ENCODE results near the gene GTF2IRD1.
"Not testable (repeated sequence)": the region's sequence is repeated elsewhere in the genome, so short reads cannot be mapped to it uniquely, and the experiment has no call there.

The GTF2IRD1 gene

DNA sequence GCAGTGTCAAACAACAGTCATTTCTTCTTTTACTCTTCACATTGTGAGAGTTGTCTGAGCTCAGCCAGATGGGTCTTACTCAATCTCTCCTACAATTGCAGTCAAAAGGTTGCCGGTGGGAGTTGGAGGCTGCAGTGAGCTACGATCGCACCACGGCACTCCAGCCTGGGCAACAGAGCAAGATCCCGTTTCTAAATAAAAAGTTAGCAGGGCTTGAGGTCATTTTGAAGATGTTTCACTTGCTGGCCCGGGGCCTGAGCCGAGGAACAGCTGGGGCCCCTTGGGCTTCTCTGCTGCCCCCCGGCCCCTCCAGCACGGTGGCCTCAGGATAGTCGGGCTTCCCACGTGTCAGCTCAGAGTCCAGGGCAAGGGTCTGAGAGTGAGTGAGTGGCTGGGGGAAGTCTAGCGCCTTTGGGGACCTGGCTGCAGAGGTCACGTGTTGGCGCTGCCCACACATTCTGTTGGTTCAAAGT, 40.4 kb downstream of the GTF2IRD1 start:
- DNase-seq, result no peak

GRCh38 chr7:74495112-74496086, 41.7 kb downstream of the GTF2IRD1 start:
- DNase-seq, result no peak

DNA sequence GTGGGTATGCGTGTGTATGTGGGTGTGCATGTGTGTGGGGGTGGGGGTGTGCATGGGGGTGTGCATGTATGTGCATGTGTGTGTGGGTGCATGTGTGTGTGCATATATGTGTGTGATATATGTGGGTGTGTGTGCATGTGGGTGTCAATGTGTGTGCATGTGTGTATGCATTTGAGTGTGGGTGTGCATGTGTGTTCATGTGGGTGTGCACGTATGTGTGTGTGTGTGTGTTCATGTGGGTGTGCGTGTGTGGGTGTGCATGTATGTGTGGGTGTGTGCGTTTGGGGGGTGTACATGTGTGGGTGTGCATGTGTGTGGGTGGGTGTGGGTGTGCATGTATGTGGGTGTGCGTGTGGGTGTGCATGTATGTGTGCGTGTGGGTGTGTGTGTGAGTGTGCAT, 42.6 kb downstream of the GTF2IRD1 start:
- DNase-seq, result no peak

GRCh38 chr7:74496773-74497172, 43.1 kb downstream of the GTF2IRD1 start:
- not testable (repeated sequence) for DNase-seq

GRCh38 chr7:74498354-74498753, 44.6 kb downstream of the GTF2IRD1 start:
- no peak for DNase-seq

DNA sequence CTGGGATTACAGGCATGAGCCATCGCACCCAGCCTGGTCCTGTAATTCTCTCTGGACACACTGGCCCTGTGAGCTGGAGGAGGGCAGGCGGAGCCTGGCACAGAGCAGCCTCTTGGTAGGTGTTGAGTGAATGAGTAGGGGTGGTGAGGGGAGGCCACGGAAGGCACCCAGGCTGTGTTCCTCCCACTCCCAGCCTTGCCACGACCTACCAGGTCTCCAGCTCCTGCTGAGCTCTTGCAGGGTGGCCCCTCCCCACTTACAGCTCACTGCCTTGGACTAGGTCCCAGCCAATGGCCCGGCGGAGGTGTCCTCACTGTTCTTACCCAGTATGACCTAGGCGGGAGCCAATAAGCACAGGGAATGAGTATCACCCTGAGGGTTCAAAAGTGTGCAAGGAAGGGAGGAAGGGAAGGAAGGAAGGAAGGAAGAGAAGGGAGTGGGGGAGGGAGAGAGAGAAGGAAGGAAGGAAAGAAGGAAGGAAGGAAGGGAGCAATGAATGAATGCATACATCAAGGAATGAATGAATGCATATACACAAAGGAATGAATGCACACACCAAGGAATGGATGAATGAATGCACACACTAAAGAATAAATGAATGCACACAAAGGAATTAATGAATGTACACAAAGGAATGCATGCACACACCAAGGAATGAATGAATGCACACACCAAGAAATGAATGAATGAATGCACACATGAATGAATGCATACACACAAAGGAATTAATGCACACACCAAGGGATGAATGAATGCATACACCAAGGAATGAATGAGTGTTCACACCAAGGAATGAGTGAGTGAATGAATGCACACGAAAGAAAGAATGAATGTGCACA, 45.5 kb downstream of the GTF2IRD1 start:
- DNase-seq, result no peak

DNA sequence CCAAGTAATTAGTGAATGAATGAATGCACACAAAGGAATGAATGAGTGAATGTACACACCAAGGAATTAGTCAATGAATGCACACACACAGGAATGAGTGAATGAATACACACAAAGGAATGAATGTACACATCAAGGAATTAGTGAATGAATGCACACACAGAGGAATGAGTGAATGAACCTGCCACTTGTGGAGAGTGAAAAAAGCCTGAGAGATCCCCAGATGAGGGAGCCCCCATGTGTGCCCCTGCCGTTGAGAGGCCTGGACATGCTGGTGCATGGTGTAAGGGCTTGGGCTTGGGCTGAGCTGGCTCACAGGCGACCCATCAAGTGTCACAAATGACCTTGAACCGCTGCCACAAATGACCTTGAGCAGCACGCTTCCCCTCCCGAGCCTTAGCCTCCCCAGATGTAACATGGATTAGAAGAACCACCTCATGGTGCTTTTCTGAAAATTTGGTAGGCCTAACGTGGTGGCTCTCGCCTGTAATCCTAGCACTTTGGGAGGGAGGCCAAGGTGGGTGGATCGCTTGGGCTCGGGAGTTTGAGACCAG, 46.2 kb downstream of the GTF2IRD1 start:
- DNase-seq, result no peak

GRCh38 chr7:74501298-74501697, 47.6 kb downstream of the GTF2IRD1 start:
- no peak for DNase-seq

DNA sequence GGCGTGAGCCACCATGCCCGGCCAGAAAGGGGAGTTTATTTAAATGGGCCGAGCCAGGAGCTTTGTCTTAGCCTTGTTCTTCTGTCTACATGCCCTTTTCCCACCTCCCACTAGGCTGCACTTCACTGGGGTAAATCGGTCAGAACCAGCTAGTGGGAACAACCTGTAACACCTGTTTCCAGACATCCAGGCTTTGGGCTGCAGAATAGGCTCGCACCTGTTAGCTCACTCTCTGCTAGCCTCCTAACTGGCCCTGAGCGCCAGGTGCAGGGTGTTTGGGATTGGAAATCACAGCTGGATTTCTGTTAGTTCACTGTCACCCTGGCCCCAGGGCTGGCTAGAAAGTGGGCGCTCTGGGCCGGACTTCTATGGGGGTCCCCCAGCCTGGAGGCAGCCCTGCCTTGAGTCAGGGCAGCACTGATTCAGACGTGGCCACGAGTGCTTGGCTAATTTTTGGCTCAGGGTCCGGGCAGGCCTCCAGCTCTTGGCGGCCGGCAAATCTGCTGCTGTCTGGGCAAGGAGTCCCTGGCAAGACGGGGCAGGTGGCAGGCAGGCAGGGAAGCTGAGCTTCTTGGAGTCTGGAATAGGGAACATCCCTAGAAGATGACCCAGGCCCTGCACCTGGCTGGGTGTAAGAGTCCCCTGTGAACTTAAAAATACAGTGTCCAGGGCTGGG, 48.6 kb downstream of the GTF2IRD1 start:
- no peak for DNase-seq

- no peak for DNase-seq
These were observed 49.4 kb downstream of the GTF2IRD1 start for GRCh38 chr7:74503061-74503460.

DNA sequence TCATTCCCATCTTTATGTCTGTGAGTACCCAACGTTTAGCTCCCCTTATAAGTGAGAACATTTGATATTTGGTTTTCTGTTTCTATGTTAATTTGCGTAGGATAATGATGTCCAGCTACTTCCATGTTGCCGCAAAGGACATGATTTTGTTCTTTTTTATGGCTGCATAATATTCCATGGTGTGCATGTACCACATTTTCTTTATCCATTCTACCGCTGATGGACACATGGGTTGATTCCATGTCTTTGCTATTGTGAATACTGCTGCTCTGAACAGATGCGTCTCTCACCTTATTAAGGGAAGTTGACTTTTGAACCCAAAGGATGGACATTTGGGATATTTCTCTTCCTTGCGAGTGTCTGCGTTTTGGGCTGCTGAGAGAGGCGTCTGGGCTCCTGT, 50.2 kb downstream of the GTF2IRD1 start:
- DNase-seq, result no peak

DNA sequence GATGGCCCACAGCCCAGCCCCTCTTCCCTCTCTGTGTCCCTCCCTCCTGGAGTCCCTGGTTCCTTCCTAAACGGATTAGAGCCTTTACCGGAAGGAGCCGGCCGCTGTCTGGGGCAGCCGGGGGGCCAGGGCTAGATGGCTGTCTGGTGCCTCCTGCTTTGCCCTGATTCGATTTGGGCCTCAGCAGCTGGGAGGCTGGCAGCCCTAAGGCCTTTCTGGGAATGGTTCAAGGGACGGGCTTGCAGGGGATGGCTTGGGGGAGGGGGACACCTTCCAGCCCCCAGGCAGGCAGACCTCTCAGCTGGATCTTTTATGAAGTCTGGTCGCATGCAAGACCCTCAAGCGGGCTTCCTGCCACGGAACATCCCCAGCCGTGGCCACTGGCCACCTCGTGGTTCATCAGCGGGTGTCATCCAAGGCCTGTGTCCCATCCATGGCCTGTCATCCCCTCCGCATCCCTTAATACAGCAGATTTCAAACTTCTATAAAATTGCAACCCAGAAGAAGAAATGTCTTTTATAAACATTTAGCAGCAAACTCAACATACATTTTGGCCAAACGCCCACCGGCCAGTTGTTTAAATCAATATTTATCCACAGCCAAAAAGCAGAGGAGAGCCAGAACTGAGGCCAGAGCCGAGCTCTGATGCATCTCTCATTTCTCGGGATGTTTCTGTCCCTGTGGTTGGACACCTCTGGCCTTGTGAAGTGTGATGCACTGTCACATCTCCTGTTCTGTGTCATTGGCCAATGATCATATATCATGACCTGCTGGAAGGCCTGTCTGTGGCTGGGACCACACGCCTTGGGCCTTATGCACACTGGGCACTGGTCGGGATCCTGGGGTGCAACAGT, 52.0 kb downstream of the GTF2IRD1 start:
- no peak for DNase-seq

- DNase-seq, result no peak
These were observed 52.6 kb downstream of the GTF2IRD1 start for GRCh38 chr7:74506325-74506724.

DNA sequence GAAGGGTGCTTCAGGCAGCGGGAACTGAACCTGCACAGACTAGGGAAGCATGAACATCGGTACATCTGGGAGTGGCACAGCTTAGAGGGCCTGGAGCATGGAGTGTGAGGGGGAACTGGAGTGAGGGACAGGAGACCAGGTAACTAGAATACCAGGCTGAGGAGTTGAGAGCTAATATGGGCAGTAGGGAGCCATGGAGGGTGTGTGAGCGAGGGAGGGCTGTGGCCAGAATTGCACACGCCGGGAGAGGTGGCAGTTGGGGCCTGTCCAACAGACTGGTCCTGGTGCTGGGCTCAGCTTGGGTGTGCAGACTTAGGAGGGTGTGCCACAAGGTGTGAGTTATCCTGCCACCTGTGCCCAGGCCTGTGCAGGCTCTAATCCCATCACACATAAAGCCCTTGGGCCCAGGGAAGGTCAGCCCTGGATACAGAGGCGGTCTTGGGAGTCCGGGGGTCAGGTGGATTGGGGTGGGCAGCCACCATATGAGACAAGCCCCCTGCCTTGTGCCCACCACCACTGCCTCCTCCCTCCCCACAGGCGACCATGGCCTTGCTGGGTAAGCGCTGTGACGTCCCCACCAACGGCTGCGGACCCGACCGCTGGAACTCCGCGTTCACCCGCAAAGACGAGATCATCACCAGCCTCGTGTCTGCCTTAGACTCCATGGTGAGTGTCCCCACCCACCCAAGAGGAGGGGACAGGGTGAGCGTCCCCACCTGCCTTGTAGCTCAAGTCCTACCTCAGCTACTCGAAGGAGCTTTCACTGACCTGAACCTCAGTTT, 54.0 kb downstream of the GTF2IRD1 start:
- DNase-seq, result no peak

DNA sequence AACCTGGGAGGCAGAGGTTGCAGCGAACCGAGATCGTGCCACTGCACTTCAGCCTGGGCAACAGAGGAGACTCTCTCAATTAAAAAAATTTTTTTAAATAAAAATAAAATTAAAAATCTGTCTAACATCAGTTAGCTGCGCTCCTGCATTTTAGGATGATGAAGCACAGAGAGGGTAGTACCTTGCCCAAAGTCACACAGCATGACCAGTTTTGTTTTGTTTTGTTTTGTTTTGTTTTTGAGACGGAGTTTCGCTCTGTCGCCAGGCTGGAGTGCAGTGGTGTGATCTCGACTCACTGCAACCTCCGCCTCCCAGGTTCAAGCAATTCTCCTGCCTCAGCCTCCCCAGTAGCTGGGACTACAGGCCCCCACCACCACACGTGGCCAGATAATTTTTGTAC, 55.7 kb downstream of the GTF2IRD1 start:
- not testable (repeated sequence) for DNase-seq

DNA sequence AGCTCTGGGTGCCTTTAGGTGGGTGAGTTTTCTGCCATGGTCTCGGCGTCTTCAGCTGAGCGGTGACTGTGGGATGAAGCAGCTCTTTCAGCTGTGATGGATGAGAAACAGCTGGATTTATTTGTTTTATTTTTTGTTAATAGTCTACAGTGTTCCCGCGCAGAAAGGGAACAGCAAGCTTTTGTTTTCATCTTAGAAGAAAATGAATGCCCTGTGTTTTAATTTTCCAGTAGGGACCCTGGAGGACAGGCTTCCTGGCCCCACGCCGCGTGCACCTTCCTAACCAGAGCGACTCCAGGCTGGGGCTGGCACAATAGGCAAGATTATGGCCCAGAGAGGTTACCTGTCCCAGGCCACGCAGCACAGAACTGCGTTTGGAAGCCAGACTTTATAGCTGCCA, 57.6 kb downstream of the GTF2IRD1 start:
- no peak for DNase-seq

- no peak for DNase-seq
These were observed 59.1 kb downstream of the GTF2IRD1 start for GRCh38 chr7:74512762-74513161.

GRCh38 chr7:74514131-74514591, 60.5 kb downstream of the GTF2IRD1 start:
- no peak for DNase-seq

- no peak for DNase-seq
These were observed 61.6 kb downstream of the GTF2IRD1 start for GRCh38 chr7:74515276-74515675.

DNA sequence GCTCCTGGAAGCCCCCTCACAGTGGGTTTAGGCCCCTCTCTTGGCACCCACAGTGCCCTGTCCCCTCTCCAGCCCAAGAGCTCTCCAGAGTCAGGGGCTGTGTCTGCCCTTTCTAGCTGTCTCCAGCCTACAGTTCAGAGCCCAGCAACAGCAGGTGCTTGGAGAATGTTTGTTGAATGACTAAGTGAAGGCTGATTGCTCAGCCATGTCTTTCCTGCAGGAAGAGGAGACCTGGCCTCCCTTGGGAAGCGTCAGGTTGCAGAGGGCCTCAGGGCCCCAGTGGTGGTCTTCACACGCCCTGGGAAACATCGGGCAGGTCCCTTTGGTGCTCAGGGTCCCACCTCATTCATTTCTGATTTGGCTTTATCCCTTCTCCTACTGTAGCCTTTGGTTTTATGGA, 62.5 kb downstream of the GTF2IRD1 start:
- no peak for DNase-seq

- DNase-seq, result no peak
These were observed 64.3 kb downstream of the GTF2IRD1 start for GRCh38 chr7:74518041-74518440.

All from central memory CD4-positive, alpha-beta T cell (primary cell).